Esophagus muscularis mucosa (tissue), 4 donors: ENCODE data around the gene NT5C2. TPM values are rescaled to one million over a fixed set of nuclear protein-coding genes. Genes with fewer than 3 reads are reported as not detected.
A peak's percentile ranks its signal among the peaks of the same experiment; 100 is the strongest.

ENCODE experiments used
- DNase-seq: peaks from one replicate; pipeline ENCODE4 v3.0.0-alpha.2; 2017; ENCODE audit errors: extremely low spot score
- H3K27ac ChIP-seq, 4 donors: fragments of 200-600 bp; sonication (generic); replicated peaks in 1 of 4; 1 replicate in 3 of 4; 2 replicates in 1 of 4; pipeline ENCODE4 v1.5.1; 2016 to 2019; ENCODE audit warnings: mild to moderate bottlenecking in 1 of 4
- H3K27me3 ChIP-seq, 4 donors: fragments of 200-600 bp; sonication (generic); one replicate each; pipeline versions ENCODE4 v1.5.1 to v1.6.0; 2016 to 2019
- H3K36me3 ChIP-seq, 4 donors: fragments of 200-600 bp; sonication (generic); one replicate each; pipeline ENCODE4 v1.5.1; 2016 to 2019
- H3K4me1 ChIP-seq, 4 donors: fragments of 200-600 bp; sonication (generic); one replicate each; pipeline ENCODE4 v1.5.1; 2016 to 2019
- H3K4me3 ChIP-seq, 4 donors: fragments of 200-600 bp; sonication (generic); 1 replicate in 2 of 4; 2 replicates in 2 of 4; pipeline ENCODE4 v1.5.1; 2016 to 2019; ENCODE audit warnings: mild to moderate bottlenecking in 4 of 4, moderate library complexity in 1 of 4
- H3K9me3 ChIP-seq, 4 donors: fragments of 200-600 bp; sonication (generic); 1 replicate in 3 of 4; 2 replicates in 1 of 4; pipeline ENCODE4 v1.5.1; 2016 to 2019
- CTCF ChIP-seq, 3 experiments: fragments of 200-600 bp in 2 of 3; fragments of 450-650 bp in 1 of 3; sonication (generic) in 2 of 3; IDR thresholded peaks; one replicate each; pipeline ENCODE4 v1.5.1; 2017 to 2019; ENCODE audit warnings: antibody characterized with exemption in 3 of 3, mild to moderate bottlenecking in 2 of 3, moderate library complexity in 1 of 3
- EP300 ChIP-seq: sonication (generic); formaldehyde crosslinking; IDR thresholded peaks from one replicate; pipeline ENCODE4 v1.6.1; 2017; ENCODE audit warnings: antibody characterized with exemption
- POLR2A ChIP-seq: fragments of 450-650 bp; IDR thresholded peaks from one replicate; pipeline ENCODE4 v1.6.1; 2017; ENCODE audit warnings: antibody characterized with exemption, moderate library complexity, mild to moderate bottlenecking, low read depth
- POLR2AphosphoS5 ChIP-seq, 2 donors: sonication (generic); formaldehyde crosslinking; IDR thresholded peaks; one replicate each; pipeline ENCODE4 v1.6.1; 2017; ENCODE audit warnings: antibody characterized with exemption in 2 of 2
- WGBS: methylation state at CpG from one replicate; pipeline ENCODE4 v1.1.5; 2018; 5-methylcytosine and 5-hydroxymethylcytosine counted together
- intact Hi-C: fragments of 100-400 bp; cut with DNase I; formaldehyde crosslinking; loops from one replicate; pipeline ENCODE4 v1.15.1; 2023
- total RNA-seq, 4 donors: library from RNA; depleted of rRNA; stranded (reverse); fragments of >200 nt; gene quantifications; one replicate each; pipeline versions ENCODE4 v1.1.0 to v1.2.1, GENCODE V29; 2016

NT5C2 gene
- total RNA-seq, 4 donors from 2014 or later: 49.3 to 85.3 (median 66.0) TPM

DNA sequence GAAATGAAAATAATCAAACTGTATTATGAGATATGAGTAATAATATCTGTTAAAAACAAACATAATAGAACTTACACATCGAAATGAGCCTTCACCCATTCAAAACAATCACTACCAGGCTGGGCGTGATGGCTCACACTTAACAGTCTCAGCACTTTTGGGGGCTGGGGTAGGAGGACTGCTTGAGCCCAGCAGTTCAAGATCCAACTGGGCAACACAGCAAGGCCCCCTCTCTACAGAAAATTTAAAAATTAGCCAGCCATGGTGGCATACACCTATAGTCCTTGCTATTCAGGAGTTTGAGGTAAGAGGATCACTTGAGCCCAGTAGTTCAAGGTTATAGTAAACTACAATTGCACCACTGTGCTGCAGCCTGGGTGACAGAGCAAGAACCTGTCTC is 75.8 kb downstream of the NT5C2 start:
- H3K4me1 ChIP-seq: peaks cover 40 to 65% (median 56%) of the 10 kb centered on the region in 4 donors
- whole genome bisulfite sequencing: 87% methylated on average over 2 of the region's 2 CpGs
- intact Hi-C loops: no loop called here
- H3K27me3 ChIP-seq: no peaks in the 10 kb centered on the region
- H3K36me3 ChIP-seq: no peaks in the 10 kb centered on the region
- no peak for TF ChIP-seq CTCF (IDR thresholded peaks at IDR 0.05)
- TF ChIP-seq POLR2A: no peak
- TF ChIP-seq POLR2AphosphoS5 (IDR thresholded peaks at IDR 0.05): no peak
- TF ChIP-seq EP300: no peak
- H3K9me3 ChIP-seq: no peaks in the 10 kb centered on the region
- no peak overlapping the region for H3K4me3 ChIP-seq
- DNase-seq: no peak
- H3K27ac ChIP-seq: no peak overlapping the region

DNA sequence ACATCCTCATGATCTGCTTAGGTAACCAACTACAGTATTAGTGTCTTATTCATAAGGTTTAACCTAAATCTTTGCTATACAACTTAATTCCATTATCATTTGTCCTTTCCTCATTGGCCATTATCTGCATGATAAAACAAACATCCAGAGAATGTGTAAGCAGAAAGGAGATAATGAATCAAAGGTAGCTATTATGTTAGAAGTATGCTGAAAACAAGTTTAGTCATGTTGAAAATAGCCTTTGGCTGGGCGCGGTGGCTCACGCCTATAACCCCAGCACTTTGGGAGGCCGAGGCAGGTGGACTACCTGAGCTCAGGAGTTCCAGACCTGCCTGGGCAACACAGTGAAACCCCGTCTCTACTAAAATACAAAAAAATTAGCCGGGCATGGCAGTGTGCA is 78.2 kb downstream of the NT5C2 start:
- Histone ChIP-seq H3K9me3 (no peaks in the 10 kb centered on the region), H3K36me3 (no peaks in the 10 kb centered on the region), H3K27ac (no peak overlapping the region), H3K4me1 (peaks cover 40 to 65% (median 57%) of the 10 kb centered on the region in 4 donors), H3K4me3 (no peak overlapping the region), H3K27me3 (no peaks in the 10 kb centered on the region)
- DNase-seq: no peak
- WGBS: 97% methylated on average over 6 of the region's 6 CpGs
- intact Hi-C loops: no loop called here
- TF ChIP-seq EP300 (no peak), CTCF (IDR thresholded peaks at IDR 0.05) (no peak), POLR2A (no peak), POLR2AphosphoS5 (IDR thresholded peaks at IDR 0.05) (no peak)

DNA sequence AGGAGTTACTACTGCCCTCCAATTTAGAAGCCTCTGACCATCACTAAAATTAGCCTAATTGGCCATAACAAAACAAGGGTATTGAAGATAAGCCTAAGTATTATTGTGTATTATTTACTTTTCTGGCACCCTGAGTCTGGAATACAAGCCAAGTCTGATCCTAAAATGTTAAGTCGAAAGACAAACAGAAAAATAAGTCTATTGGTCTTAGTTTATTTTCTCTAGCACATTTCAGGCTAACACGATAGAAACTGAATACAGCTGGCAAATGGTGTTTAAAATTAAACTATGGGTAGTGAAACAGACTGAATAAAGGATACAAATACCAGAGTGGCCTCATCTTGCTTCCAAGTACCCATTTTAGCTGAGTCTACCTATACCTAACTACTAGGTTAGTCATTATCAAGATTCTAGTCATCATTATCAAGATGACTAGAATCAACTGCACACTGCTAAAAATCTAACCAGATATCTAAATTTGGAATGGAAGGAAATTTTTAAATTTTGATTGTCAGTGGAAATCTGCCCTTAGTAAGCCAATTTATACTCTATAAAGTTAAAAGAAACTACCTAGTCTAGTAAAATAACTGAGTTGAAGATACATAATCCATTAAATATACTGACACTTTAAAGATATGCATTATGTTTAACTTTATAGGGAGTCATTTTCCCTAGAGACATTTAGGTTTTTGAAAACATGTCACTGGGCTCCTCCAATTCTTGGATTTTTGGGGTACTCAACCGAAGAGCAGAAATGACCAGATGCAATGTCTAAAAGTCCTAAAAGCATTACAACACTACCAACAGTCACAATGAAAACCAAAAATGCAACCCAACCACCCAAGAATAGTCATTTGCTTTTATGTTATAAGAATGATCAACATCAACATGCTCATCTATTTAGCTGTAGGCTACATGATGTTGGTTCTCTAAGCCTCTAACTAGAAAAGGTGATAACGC is 80.9 kb downstream of the NT5C2 start:
- intact Hi-C loops: no loop called here
- H3K27ac ChIP-seq: peak overlapping the region; percentile 69 to 84 (median 75)
- H3K4me3 ChIP-seq: peak overlapping the region in 1 of 4 donors; percentile 9
- H3K36me3 ChIP-seq: peaks cover 0 to 6% (median 0%) of the 10 kb centered on the region in 4 donors
- peaks cover 45 to 64% (median 61%) of the 10 kb centered on the region in 4 donors for H3K4me1 ChIP-seq
- no peaks in the 10 kb centered on the region for H3K27me3 ChIP-seq
- H3K9me3 ChIP-seq: no peaks in the 10 kb centered on the region
- 79% methylated on average over 4 of the region's 4 CpGs for WGBS
- no peak for TF ChIP-seq POLR2A
- no peak for TF ChIP-seq CTCF (IDR thresholded peaks at IDR 0.05)
- no peak for TF ChIP-seq POLR2AphosphoS5 (IDR thresholded peaks at IDR 0.05)
- TF ChIP-seq EP300: no peak
- no peak for DNase-seq

DNA sequence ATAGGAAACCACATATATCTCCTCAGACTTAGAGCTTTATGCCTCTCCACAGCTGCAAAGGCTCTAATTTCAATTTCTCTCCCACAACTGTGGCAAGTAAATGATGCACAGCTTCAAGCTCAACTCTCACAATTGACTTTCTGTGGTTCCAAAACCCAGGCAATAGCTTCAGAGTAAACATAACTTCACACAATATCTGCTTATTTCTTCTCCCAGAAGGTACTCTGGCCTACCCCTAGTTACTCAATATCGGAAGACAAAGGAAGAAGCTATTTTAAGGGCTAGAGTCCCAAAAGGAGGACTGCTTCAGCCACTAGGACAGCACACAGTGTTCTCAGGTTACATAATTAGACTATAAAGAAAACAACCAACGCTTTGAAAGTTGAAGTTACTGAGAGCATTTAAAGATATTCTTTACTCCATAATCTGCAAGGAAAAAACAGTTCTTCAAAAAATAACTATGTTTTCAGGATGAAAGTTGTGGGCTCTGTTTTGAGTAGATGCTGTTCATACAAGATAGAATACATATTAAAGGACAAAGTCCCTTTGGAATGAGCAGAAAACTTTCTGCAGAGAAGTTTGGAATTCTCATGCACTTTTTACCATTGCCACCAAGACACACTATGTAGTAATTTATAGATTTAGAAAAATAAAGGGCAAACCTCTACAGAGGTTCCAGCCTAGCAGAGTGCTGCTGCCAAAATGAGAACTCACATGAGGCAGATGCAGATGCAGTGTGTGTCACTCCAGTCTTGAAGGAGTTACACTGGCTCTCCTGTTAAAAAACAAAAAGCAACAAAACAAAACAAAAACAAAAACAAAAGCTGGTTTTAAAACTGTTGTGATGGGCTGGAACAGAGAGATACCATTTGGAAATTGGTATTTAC is 81.8 kb downstream of the NT5C2 start:
- intact Hi-C loops: no loop called here
- peak overlapping the region in 3 of 4 donors; percentile 6 to 26 (median 9) for H3K4me3 ChIP-seq
- H3K27ac ChIP-seq: peak overlapping the region; percentile 69 to 84 (median 75)
- DNase-seq: no peak
- H3K27me3 ChIP-seq: no peaks in the 10 kb centered on the region
- WGBS: 3% methylated on average over 2 of the region's 2 CpGs
- H3K36me3 ChIP-seq: peaks cover 0 to 9% (median 0%) of the 10 kb centered on the region in 4 donors
- no peaks in the 10 kb centered on the region for H3K9me3 ChIP-seq
- TF ChIP-seq POLR2A: no peak
- TF ChIP-seq EP300: no peak
- TF ChIP-seq CTCF (IDR thresholded peaks at IDR 0.05): peak in 2 of 3 experiments; percentile 15 to 18
- peak; percentile 57 to 62 for TF ChIP-seq POLR2AphosphoS5 (IDR thresholded peaks at IDR 0.05)
- peaks cover 44 to 66% (median 61%) of the 10 kb centered on the region in 4 donors for H3K4me1 ChIP-seq
